HEK293 (cell line): ENCODE results near the gene C16orf92.
A peak's percentile ranks its signal among the peaks of the same experiment; 100 is the strongest.

Source experiments
- GLIS2 ChIP-seq: fragments of 450-650 bp; formaldehyde crosslinking; IDR thresholded peaks from 2 replicates; pipeline ENCODE4 v1.5.1; 2016; ENCODE audit warnings: missing biosample characterization, missing genetic modification characterization
- HOXC10 ChIP-seq: sonication (generic); formaldehyde crosslinking; IDR thresholded peaks from 2 replicates; pipeline ENCODE4 v1.8.1; 2023; ENCODE audit warnings: mild to moderate bottlenecking, missing genetic modification reagents
- IKZF3 ChIP-seq: fragments of 450-650 bp; IDR thresholded peaks from 2 replicates; pipeline ENCODE4 v1.5.0; 2018; ENCODE audit warnings: missing biosample characterization, mild to moderate bottlenecking, missing genetic modification characterization, moderate library complexity
- KLF1 ChIP-seq: fragments of 450-650 bp; formaldehyde crosslinking; IDR thresholded peaks from 2 replicates; pipeline ENCODE4 v1.5.1; 2016; ENCODE audit warnings: missing biosample characterization, missing genetic modification characterization
- MEIS1 ChIP-seq: sonication (generic); formaldehyde crosslinking; IDR thresholded peaks from 2 replicates; pipeline ENCODE4 v1.8.1; 2022; ENCODE audit warnings: missing genetic modification reagents, mild to moderate bottlenecking, borderline replicate concordance
- OVOL3 ChIP-seq: fragments of 450-650 bp; formaldehyde crosslinking; IDR thresholded peaks from 2 replicates; pipeline ENCODE4 v1.5.1; 2016; ENCODE audit warnings: missing biosample characterization, missing genetic modification characterization
- SCRT2 ChIP-seq: fragments of 450-650 bp; formaldehyde crosslinking; IDR thresholded peaks from 2 replicates; pipeline ENCODE4 v1.5.1; 2016; ENCODE audit warnings: missing biosample characterization, missing genetic modification characterization
- SP7 ChIP-seq: fragments of 450-650 bp; formaldehyde crosslinking; IDR thresholded peaks from 2 replicates; pipeline ENCODE4 v1.5.1; 2016; ENCODE audit warnings: missing biosample characterization, missing genetic modification characterization
- WT1 ChIP-seq: fragments of 450-650 bp; formaldehyde crosslinking; IDR thresholded peaks from 2 replicates; pipeline ENCODE4 v1.5.1; 2016; ENCODE audit warnings: missing biosample characterization, missing genetic modification characterization
- ZBTB1 ChIP-seq: fragments of 450-650 bp; formaldehyde crosslinking; IDR thresholded peaks from 2 replicates; pipeline ENCODE4 v1.5.1; 2016; ENCODE audit warnings: missing biosample characterization, missing genetic modification characterization
- ZBTB20 ChIP-seq: fragments of 450-650 bp; formaldehyde crosslinking; IDR thresholded peaks from 2 replicates; pipeline ENCODE4 v1.5.1; 2016; ENCODE audit warnings: missing biosample characterization, missing genetic modification characterization
- ZBTB21 ChIP-seq: fragments of 450-650 bp; formaldehyde crosslinking; IDR thresholded peaks from 2 replicates; pipeline ENCODE4 v1.5.1; 2017; ENCODE audit warnings: missing biosample characterization, missing genetic modification characterization
- ZBTB8A ChIP-seq: fragments of 450-650 bp; formaldehyde crosslinking; IDR thresholded peaks from 2 replicates; pipeline ENCODE4 v1.5.1; 2016; ENCODE audit warnings: missing biosample characterization, missing genetic modification characterization
- ZNF114 ChIP-seq: fragments of 450-650 bp; formaldehyde crosslinking; IDR thresholded peaks from 2 replicates; pipeline ENCODE4 v1.5.0; 2017; ENCODE audit warnings: missing biosample characterization, missing genetic modification characterization
- ZNF138 ChIP-seq: fragments of 450-650 bp; formaldehyde crosslinking; IDR thresholded peaks from 2 replicates; pipeline ENCODE4 v1.5.1; 2016; ENCODE audit warnings: missing biosample characterization, missing genetic modification characterization, borderline replicate concordance
- ZNF140 ChIP-seq: fragments of 450-650 bp; formaldehyde crosslinking; IDR thresholded peaks from 2 replicates; pipeline ENCODE4 v1.5.1; 2016; ENCODE audit warnings: missing biosample characterization, missing genetic modification characterization
- ZNF202 ChIP-seq: fragments of 450-650 bp; formaldehyde crosslinking; IDR thresholded peaks from 2 replicates; pipeline ENCODE4 v1.5.1; 2016; ENCODE audit warnings: missing biosample characterization, missing genetic modification characterization, borderline replicate concordance
- ZNF280C ChIP-seq: fragments of 450-650 bp; formaldehyde crosslinking; IDR thresholded peaks from 2 replicates; pipeline ENCODE4 v1.5.1; 2016; ENCODE audit warnings: missing biosample characterization, missing genetic modification characterization
- ZNF473 ChIP-seq: fragments of 450-650 bp; formaldehyde crosslinking; IDR thresholded peaks from 2 replicates; pipeline ENCODE4 v1.5.1; 2017; ENCODE audit warnings: missing biosample characterization, missing genetic modification characterization
- ZNF548 ChIP-seq: fragments of 450-650 bp; formaldehyde crosslinking; IDR thresholded peaks from 2 replicates; pipeline ENCODE4 v1.5.1; 2016; ENCODE audit warnings: missing biosample characterization, missing genetic modification characterization
- ZNF560 ChIP-seq: fragments of 450-650 bp; formaldehyde crosslinking; IDR thresholded peaks from 2 replicates; pipeline ENCODE4 v1.5.1; 2017; ENCODE audit warnings: missing biosample characterization, missing genetic modification characterization, borderline replicate concordance
- ZNF580 ChIP-seq: fragments of 450-650 bp; formaldehyde crosslinking; IDR thresholded peaks from 2 replicates; pipeline ENCODE4 v1.5.1; 2016; ENCODE audit warnings: missing biosample characterization, missing genetic modification characterization
- ZNF623 ChIP-seq: fragments of 450-650 bp; formaldehyde crosslinking; IDR thresholded peaks from 2 replicates; pipeline ENCODE4 v1.5.1; 2016; ENCODE audit warnings: missing biosample characterization, missing genetic modification characterization
- ZNF692 ChIP-seq: fragments of 450-650 bp; formaldehyde crosslinking; IDR thresholded peaks from 2 replicates; pipeline ENCODE4 v1.5.1; 2016; ENCODE audit warnings: missing biosample characterization, missing genetic modification characterization
- ZNF707 ChIP-seq: fragments of 450-650 bp; formaldehyde crosslinking; IDR thresholded peaks from 2 replicates; pipeline ENCODE4 v1.5.1; 2016; ENCODE audit warnings: missing biosample characterization, missing genetic modification characterization
- ZNF768 ChIP-seq: fragments of 450-650 bp; formaldehyde crosslinking; IDR thresholded peaks from 2 replicates; pipeline ENCODE4 v1.5.1; 2018; ENCODE audit warnings: missing biosample characterization, mild to moderate bottlenecking, missing genetic modification characterization
- ZNF777 ChIP-seq: fragments of 450-650 bp; formaldehyde crosslinking; IDR thresholded peaks from 2 replicates; pipeline ENCODE4 v1.5.1; 2017; ENCODE audit warnings: missing biosample characterization, missing genetic modification characterization, borderline replicate concordance
- ZXDB ChIP-seq: fragments of 450-650 bp; formaldehyde crosslinking; IDR thresholded peaks from 2 replicates; pipeline ENCODE4 v1.5.1; 2016; ENCODE audit warnings: missing biosample characterization, missing genetic modification characterization
- TF ChIP-seq, protein P1 (sequence below): fragments of 450-650 bp; formaldehyde crosslinking; IDR thresholded peaks from 2 replicates; pipeline ENCODE4 v1.5.1; 2016; ENCODE audit warnings: missing biosample characterization, missing genetic modification characterization
- TF ChIP-seq, protein P2 (sequence below): fragments of 450-650 bp; formaldehyde crosslinking; IDR thresholded peaks from 2 replicates; pipeline ENCODE4 v1.5.1; 2017; ENCODE audit warnings: missing biosample characterization, missing genetic modification characterization
- TF ChIP-seq, protein P3 (sequence below): fragments of 450-650 bp; formaldehyde crosslinking; IDR thresholded peaks from 2 replicates; pipeline ENCODE4 v1.5.1; 2016; ENCODE audit warnings: missing biosample characterization, missing genetic modification characterization

Gene C16orf92

DNA sequence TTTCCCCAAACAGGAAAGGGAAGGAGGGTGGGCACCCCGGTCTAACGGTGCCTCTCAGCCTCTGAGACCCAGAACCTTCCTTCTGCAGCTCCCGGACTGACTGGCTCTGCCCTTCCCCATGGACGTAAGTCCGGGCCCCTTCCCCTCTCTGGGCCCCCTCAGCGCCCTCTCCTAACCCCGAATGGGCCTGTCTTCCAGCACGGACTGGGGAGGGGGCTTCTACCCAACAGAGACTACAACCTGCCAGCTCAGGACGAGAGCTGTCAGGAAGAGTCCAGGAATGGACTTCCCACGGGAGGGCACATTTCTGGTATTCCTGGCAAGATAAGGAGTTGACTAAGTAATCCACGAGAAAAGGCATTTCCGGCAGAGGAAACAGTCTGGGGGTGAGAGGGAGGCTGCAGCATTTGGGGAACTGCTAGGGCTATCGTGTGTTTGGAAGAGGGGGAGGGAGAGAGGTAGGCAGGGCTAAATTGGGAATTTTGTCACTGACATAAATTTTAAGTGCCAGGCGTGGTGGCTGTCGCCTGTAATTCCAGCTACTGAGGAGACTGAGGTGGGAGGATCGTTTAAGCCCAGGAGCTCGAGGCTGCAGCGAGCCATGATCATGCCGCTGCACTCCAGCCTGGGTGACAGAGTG is 30.5 kb downstream of the C16orf92 start (continued):
- TF ChIP-seq ZNF280C (tag by site-specific recombination) (no peak), IKZF3 (tag by site-specific recombination) (peak; percentile 81), ZNF473 (tag by site-specific recombination) (no peak), ZBTB20 (tag by site-specific recombination) (peak; percentile 93), ZNF114 (no peak), ZNF623 (tag by site-specific recombination) (no peak; the same call in 1 of the 2 replicates), ZNF580 (tag by site-specific recombination) (no peak), ZNF560 (no peak), HOXC10 (CRISPR knock-in tag) (no peak), ZNF140 (no peak), ZNF692 (tag by site-specific recombination) (peak; percentile 49), ZNF768 (tag by site-specific recombination) (no peak), ZNF138 (tag by site-specific recombination) (no peak), WT1 (peak; percentile 34), ZBTB1 (tag by site-specific recombination) (no peak), ZNF707 (tag by site-specific recombination) (no peak), ZNF202 (tag by site-specific recombination) (no peak), ZXDB (tag by site-specific recombination) (peak; percentile 10), ZBTB8A (tag by site-specific recombination) (peak; percentile 82), GLIS2 (tag by site-specific recombination) (peak; percentile 36; the same call in 1 of the 2 replicates), SP7 (tag by site-specific recombination) (peak; percentile 80; the same call in 1 of the 2 replicates), OVOL3 (tag by site-specific recombination) (no peak), KLF1 (peak; percentile 33; the same call in 1 of the 2 replicates), ZBTB21 (tag by site-specific recombination) (no peak), ZNF777 (tag by site-specific recombination) (peak; percentile 54; the same call in 1 of the 2 replicates), ZNF548 (no peak), SCRT2 (no peak), MEIS1 (CRISPR knock-in tag) (0 out of 2 replicates have a peak, but pooled peaks have one; percentile 51)
- TF ChIP-seq, protein P1, sequence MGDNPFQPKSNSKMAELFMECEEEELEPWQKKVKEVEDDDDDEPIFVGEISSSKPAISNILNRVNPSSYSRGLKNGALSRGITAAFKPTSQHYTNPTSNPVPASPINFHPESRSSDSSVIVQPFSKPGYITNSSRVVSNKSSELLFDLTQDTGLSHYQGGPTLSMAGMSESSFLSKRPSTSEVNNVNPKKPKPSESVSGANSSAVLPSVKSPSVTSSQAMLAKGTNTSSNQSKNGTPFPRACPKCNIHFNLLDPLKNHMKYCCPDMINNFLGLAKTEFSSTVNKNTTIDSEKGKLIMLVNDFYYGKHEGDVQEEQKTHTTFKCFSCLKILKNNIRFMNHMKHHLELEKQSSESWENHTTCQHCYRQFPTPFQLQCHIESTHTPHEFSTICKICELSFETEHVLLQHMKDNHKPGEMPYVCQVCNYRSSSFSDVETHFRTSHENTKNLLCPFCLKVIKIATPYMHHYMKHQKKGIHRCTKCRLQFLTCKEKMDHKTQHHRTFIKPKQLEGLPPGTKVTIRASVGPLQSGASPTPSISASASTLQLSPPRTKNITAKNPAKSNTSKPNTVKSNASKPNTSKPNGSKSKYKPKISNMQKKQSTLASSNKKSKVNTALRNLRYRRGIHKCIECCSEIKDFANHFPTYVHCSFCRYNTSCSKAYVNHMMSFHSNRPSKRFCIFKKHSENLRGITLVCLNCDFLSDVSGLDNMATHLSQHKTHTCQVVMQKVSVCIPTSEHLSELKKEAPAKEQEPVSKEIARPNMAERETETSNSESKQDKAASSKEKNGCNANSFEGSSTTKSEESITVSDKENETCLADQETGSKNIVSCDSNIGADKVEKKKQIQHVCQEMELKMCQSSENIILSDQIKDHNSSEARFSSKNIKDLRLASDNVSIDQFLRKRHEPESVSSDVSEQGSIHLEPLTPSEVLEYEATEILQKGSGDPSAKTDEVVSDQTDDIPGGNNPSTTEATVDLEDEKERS (tag by site-specific recombination): no peak
- TF ChIP-seq, protein P2, sequence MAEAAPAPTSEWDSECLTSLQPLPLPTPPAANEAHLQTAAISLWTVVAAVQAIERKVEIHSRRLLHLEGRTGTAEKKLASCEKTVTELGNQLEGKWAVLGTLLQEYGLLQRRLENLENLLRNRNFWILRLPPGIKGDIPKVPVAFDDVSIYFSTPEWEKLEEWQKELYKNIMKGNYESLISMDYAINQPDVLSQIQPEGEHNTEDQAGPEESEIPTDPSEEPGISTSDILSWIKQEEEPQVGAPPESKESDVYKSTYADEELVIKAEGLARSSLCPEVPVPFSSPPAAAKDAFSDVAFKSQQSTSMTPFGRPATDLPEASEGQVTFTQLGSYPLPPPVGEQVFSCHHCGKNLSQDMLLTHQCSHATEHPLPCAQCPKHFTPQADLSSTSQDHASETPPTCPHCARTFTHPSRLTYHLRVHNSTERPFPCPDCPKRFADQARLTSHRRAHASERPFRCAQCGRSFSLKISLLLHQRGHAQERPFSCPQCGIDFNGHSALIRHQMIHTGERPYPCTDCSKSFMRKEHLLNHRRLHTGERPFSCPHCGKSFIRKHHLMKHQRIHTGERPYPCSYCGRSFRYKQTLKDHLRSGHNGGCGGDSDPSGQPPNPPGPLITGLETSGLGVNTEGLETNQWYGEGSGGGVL (tag by site-specific recombination): peak; percentile 94
- TF ChIP-seq, protein P3, sequence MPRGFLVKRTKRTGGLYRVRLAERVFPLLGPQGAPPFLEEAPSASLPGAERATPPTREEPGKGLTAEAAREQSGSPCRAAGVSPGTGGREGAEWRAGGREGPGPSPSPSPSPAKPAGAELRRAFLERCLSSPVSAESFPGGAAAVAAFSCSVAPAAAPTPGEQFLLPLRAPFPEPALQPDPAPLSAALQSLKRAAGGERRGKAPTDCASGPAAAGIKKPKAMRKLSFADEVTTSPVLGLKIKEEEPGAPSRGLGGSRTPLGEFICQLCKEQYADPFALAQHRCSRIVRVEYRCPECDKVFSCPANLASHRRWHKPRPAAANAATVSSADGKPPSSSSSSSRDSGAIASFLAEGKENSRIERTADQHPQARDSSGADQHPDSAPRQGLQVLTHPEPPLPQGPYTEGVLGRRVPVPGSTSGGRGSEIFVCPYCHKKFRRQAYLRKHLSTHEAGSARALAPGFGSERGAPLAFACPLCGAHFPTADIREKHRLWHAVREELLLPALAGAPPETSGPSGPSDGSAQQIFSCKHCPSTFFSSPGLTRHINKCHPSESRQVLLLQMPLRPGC (tag by site-specific recombination): no peak
